Glomerular visceral epithelial cell (primary cell): ENCODE results near the gene YAP1.

Source experiments
- DNase-seq: peaks from one replicate; pipeline ENCODE4 v3.0.0-alpha.2; 2016; ENCODE audit errors: extremely low spot score

YAP1 gene

DNA sequence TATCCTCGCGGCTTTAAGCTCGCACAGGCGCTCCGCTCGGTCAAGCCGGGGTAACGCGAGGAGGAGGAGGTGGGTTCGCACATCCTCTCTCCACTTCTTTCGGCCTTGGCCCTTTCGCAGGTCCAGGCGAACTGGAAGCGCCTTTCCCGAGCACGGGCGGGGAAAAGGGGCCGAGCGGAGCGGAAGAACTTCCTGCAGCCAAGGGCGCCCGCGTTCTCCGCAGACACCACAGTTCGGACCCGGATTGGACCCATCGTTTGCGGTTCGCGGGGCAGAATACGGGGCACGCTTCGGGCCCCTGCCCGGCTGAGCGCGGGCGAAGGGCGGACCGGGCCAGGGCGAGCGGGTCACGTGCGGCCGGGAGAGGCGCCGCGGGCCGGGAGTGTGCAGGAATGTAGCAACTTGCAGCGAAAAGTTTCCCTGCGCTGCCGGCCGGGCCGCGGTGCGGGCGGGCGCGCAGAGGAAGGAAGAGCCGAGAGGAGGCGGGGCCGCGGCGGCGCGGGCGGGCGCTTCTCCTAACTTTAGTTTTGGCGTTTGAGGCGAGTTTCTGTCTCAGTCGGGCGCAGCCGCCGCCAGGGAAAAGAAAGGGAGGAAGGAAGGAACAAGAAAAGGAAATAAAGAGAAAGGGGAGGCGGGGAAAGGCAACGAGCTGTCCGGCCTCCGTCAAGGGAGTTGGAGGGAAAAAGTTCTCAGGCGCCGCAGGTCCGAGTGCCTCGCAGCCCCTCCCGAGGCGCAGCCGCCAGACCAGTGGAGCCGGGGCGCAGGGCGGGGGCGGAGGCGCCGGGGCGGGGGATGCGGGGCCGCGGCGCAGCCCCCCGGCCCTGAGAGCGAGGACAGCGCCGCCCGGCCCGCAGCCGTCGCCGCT, at the start of gene YAP1:
YAP1 (plus strand) TSS at position 552 of the 865 bp plus-strand sequence. CDS start 402 bp downstream, outside the sequence.
- DNase-seq = peak; percentile 89

DNA sequence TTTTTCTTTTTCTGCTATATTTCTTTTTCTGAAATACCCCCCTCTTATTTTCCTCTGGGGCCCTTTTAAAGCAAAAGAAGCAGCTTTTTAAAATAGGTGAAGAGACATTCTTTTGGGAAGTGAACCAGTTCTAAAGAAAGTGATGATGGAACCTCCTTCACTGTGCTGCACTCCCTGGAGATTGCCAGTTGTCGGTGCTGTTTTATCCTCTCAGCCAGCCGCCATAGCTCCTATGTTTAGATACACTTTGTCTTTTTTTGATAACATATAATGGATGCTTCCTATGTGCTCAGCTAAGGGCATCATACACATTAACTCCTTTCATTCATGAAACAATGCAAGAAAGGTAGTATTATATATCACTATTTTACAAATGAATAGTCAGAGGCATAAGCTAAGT, 49.0 kb upstream of the YAP1 start:
- no peak for DNase-seq

GRCh38 chr11:102062106-102062505, 48.1 kb upstream of the YAP1 start:
- DNase-seq = no peak

GRCh38 chr11:102064316-102064715, 45.9 kb upstream of the YAP1 start:
- no peak for DNase-seq

- no peak for DNase-seq
Measured at GRCh38 chr11:102070766-102071165, 39.5 kb upstream of the YAP1 start.

- DNase-seq = no peak
Measured at GRCh38 chr11:102071497-102072472, 38.5 kb upstream of the YAP1 start.

GRCh38 chr11:102073253-102073652, 37.0 kb upstream of the YAP1 start:
- DNase-seq = no peak

DNA sequence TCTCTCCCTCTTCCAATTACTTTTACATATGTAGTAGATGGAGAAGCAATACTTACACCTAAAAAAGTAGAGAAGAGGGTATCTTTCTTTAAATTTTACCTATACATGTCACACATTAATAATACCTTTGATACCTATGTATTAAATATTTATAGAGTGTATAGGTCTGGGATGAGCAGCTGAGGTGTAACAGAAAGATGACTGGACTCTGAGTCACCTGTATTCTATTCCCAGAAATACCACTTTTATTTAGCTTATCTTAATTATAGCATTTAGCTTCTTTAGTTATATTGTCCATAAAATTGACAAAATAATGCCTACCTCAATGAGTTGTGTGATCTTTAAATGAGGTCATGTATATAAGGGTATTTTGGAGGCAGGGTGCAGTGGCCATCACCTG, 30.6 kb upstream of the YAP1 start:
- DNase-seq = no peak

GRCh38 chr11:102081313-102081712, 28.9 kb upstream of the YAP1 start:
- no peak for DNase-seq

GRCh38 chr11:102085864-102086551, 24.2 kb upstream of the YAP1 start:
- no peak for DNase-seq

DNA sequence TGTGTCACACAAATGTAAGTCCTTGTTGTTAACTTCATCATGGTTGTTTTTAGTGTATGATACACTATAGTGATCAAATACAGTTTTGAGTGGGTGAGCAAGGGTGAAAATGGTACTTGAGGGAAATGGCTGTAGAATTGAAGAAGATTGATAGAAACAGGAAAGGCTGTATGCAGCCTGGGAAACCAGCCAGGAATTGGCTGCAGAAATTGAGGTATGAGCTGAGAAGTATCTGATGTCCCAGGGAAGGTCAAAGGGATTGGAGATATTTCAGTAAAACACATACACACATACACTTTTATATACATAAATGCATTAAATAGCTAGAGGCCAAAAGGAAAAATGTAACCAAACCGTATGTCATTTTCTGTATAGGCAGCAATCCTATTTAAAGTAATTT, 13.1 kb upstream of the YAP1 start:
- no peak for DNase-seq

DNA sequence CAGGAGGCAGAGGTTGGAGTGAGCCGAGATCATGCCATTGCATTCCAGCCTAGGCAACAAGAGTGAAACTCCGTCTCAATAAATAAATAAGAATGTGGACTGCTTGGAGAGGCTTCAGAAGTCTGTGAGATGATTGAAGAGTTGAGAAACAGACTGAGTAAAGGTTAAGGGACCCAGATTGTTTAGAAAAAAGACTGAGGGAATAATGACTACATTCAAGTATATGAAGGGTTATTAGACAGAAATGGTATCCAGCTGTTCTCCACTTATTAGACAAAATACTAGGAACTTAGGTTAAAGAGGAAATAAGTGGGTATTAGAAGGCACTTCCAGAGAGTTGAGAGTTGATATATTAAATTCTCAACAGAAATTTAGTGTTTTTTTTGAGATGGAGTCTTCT, 10.5 kb upstream of the YAP1 start:
- DNase-seq = no peak

DNA sequence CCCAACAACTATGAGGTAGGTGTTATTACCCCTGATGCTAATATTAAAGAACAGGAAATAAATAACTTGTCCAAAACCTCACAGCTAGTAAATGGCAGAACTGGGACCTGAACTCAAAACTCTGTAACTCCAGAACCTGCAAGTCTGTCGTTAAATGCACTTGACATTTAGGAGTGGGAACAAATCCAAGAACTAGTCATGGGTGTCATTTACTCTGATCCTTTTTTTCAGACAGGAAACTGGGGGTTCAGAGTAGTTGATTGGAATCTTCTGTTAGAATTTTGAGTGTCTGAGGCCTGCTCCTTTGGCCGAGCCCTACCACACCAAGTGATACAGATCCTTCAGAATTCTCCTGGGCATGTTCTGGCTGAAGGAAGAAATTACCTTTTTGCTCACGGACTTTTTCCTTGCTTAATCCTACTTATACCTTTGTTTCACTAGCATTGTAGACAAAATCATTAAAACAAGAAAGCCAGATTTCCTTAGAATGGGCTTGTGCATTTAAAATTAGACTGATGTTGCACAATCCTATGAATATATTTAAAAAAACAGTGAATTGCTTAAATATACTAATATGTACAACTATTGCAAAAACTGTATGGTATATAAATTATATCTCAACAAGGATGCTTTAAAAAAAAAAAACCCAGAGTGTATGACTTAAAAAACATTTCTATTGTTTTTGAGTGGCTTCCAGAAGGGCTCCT, 1.4 kb upstream of the YAP1 start:
- no peak for DNase-seq

DNA sequence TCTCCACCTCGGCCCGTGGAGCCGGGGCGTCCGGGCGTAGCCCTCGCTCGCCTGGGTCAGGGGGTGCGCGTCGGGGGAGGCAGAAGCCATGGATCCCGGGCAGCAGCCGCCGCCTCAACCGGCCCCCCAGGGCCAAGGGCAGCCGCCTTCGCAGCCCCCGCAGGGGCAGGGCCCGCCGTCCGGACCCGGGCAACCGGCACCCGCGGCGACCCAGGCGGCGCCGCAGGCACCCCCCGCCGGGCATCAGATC, 439 bp downstream of the YAP1 start:
- no peak for DNase-seq

GRCh38 chr11:102111011-102111786, 952 bp downstream of the YAP1 start:
- peak; percentile 85 for DNase-seq

GRCh38 chr11:102111787-102112508, 1.7 kb downstream of the YAP1 start:
- DNase-seq = peak; percentile 83

- DNase-seq = peak; percentile 15
Measured at GRCh38 chr11:102112509-102112821, 2.2 kb downstream of the YAP1 start.

DNA sequence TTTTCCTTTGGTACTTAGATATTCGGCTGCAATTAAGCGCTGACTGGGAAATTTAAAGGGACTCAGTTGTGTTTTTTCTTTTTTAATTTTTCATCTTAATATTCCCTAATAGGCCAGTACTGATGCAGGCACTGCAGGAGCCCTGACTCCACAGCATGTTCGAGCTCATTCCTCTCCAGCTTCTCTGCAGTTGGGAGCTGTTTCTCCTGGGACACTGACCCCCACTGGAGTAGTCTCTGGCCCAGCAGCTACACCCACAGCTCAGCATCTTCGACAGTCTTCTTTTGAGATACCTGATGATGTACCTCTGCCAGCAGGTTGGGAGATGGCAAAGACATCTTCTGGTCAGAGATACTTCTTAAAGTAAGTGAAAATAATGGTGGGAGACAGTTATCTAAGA, 3.8 kb downstream of the YAP1 start:
- DNase-seq = peak; percentile 17

DNA sequence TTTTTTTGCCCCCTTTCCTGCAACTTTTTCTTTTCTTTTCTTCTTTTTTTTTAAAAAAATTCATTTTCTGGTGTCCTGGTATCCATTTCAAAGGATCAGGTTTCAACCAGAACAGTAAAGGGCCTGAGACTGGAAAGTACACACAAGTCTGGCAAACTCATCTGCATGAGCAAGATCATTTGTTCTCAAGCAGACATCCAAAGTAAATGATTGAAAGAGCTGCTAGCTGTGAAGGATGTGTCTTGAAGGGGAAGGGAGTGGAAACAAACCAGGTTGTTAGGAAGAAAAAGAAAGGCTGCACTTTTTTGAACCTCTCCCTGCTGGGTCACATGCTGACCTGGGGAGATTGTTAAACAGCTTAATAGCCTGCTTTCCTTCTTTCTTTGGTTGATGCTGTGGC, 5.3 kb downstream of the YAP1 start:
- DNase-seq = peak; percentile 84

DNA sequence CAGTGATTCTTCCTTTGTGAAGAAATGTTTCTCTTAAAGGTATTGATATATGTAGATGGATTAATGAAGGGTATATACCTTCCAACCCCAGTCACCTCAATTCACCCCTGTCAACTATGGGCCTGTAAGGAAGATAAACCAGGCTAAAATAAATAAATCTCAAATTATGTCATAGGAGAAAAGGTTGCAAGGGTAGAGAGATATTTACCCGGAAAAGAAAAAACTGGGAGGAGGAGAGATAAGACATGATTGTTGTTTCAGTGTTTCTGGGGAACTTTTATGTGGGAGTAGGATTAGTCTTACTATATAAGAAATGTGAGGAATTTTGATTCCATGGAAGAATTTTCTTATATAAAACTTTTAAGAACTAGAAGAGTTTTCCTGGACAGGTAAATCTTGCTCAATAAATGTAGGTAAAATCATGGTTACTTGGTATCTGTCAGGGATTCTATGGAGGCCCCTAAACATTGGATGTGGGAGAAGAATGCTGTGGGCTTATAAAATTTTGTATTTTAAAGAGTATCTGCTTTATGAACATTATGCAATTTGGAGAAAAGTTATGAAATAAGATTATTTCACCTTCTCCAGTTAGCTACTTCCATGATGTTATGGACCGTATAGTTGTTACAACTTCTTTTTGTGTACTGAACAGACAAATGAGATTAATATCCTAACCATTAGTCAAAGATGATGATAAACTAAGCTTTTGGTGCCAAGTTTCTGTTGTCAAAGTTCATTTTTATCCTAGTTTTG, 6.4 kb downstream of the YAP1 start:
- no peak for DNase-seq
